NOMO-1 treated with dmso at 0.1 percent for 144 hours (cell line): ENCODE data around the gene IL17C.

Experiments used
- DNase-seq: peaks from one replicate; lab custom pipeline; 2025; ENCODE audit not compliant: unreplicated experiment; lab: John Stamatoyannopoulos, UW

IL17C gene

GRCh38 chr16:88627531-88628411 lies 10.6 kb upstream of the IL17C start:
- DNase-seq: no peak

- no peak for DNase-seq
Measured at GRCh38 chr16:88628512-88628974, 9.8 kb upstream of the IL17C start.

GRCh38 chr16:88629835-88630234 lies 8.5 kb upstream of the IL17C start:
- no peak for DNase-seq

GRCh38 chr16:88630433-88630832 lies 7.9 kb upstream of the IL17C start:
- no peak for DNase-seq

GRCh38 chr16:88630941-88631340 lies 7.4 kb upstream of the IL17C start:
- DNase-seq: no peak

- no peak for DNase-seq
Measured at GRCh38 chr16:88631384-88631783, 7.0 kb upstream of the IL17C start.

- DNase-seq: no peak
Measured at GRCh38 chr16:88631920-88632586, 6.3 kb upstream of the IL17C start.

- DNase-seq: no peak
Measured at GRCh38 chr16:88632587-88632930, 5.8 kb upstream of the IL17C start.

- no peak for DNase-seq
Measured at GRCh38 chr16:88633684-88634140, 4.7 kb upstream of the IL17C start.

- no peak for DNase-seq
Measured at GRCh38 chr16:88634141-88634993, 4.0 kb upstream of the IL17C start.

- no peak for DNase-seq
Measured at GRCh38 chr16:88634994-88635670, 3.2 kb upstream of the IL17C start.

GRCh38 chr16:88635671-88636319 lies 2.6 kb upstream of the IL17C start:
- no peak for DNase-seq

- DNase-seq: no peak
Measured at GRCh38 chr16:88636488-88637265, 1.7 kb upstream of the IL17C start.

GRCh38 chr16:88639231-88640038 lies 1.1 kb downstream of the IL17C start:
- DNase-seq: no peak

- no peak for DNase-seq
Measured at GRCh38 chr16:88640039-88640495, 1.7 kb downstream of the IL17C start.

GRCh38 chr16:88640498-88641247 lies 2.3 kb downstream of the IL17C start:
- no peak for DNase-seq

GRCh38 chr16:88642881-88643643 lies 4.7 kb downstream of the IL17C start:
- DNase-seq: no peak
